Measurements from ENCODE around the gene LSR.

LSR gene

DNA sequence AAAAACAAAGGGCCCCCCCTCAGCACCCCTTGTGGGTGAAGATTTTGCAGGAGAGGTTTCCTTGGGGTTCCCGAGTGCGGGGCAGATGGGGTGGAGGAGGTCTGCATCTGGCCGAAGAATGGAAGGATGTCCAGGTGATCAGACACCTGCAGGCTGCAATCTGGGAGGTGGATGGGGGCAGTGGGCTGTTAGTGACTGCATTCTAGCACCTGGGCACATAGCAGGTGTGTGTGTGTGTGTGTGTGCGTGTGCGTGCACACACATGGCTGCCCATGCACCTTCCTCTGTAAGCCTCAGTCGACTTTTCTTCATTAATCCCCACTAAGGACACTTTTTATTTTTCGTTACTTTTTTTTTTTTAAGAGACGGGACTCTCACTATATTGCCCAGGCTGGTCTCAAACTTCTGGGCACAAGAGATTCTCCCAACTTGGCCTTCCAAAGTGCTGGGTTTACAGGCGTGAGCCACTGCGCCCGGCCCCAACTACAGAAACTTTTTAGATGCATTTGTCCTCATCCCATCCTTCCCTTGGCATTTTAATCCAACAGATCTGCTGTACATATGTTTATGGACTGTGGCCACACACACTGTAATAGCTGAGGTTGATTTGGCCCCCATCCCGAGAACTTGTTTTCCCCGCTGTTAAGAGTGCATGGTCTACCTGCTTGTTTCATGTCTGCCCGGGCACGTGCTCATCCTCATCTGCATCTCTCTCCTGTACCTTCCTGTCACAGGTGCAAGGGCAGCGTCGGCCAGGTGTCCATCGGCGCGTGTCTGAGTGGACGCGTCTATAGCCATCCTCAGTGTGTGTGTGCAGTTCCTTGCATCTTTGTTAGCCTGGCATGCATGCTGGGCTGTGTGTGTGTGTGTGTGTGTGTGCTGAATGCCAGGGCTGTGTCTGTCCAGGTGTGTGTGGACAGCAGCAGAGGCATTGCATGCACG is 43.9 kb downstream of the LSR start:
- in situ Hi-C loops (cut with HindIII; ENCODE audit: low pct_ligation_motif_present, low sequenced_read_pairs) = no loop called here
- TF ChIP-seq, protein P1, sequence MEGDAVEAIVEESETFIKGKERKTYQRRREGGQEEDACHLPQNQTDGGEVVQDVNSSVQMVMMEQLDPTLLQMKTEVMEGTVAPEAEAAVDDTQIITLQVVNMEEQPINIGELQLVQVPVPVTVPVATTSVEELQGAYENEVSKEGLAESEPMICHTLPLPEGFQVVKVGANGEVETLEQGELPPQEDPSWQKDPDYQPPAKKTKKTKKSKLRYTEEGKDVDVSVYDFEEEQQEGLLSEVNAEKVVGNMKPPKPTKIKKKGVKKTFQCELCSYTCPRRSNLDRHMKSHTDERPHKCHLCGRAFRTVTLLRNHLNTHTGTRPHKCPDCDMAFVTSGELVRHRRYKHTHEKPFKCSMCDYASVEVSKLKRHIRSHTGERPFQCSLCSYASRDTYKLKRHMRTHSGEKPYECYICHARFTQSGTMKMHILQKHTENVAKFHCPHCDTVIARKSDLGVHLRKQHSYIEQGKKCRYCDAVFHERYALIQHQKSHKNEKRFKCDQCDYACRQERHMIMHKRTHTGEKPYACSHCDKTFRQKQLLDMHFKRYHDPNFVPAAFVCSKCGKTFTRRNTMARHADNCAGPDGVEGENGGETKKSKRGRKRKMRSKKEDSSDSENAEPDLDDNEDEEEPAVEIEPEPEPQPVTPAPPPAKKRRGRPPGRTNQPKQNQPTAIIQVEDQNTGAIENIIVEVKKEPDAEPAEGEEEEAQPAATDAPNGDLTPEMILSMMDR (IDR thresholded peaks at IDR 0.05; ENCODE audit: low read depth, low read length, missing control alignments) = no peak

DNA sequence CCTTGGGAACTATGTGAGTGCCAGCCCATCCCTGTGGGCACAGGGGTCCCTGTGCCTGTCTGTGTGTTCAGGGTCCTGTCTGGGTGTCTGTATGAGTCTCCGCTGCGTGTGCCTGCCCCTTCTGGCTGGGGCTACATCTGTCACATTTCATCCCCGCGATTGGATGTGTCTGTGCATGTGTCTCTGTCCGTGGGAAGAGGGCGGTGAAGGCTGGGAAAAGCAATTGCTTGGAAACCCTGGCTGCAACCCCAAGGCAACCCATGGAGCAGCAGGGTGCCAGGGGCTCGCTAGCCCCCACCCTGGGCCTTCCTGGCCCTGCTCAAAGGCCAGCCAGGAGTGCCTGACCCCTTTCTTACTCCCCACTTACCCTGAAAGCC is 44.5 kb downstream of the LSR start:
- in situ Hi-C loops (cut with HindIII; ENCODE audit: low pct_ligation_motif_present, low sequenced_read_pairs) = no loop called here

More for the DNA sequence above, 43.9 kb downstream of the LSR start:
- peaks cover 5% of the 10 kb centered on the region for H3K27me3 ChIP-seq (replicated peaks)
- no peaks in the 10 kb centered on the region for H3K36me3 ChIP-seq (replicated peaks)
- no peak for DNase-seq
- no peak overlapping the region for H3K27ac ChIP-seq
- no peak overlapping the region for H3K4me3 ChIP-seq (ENCODE audit: low read depth, low read length)

DNA sequence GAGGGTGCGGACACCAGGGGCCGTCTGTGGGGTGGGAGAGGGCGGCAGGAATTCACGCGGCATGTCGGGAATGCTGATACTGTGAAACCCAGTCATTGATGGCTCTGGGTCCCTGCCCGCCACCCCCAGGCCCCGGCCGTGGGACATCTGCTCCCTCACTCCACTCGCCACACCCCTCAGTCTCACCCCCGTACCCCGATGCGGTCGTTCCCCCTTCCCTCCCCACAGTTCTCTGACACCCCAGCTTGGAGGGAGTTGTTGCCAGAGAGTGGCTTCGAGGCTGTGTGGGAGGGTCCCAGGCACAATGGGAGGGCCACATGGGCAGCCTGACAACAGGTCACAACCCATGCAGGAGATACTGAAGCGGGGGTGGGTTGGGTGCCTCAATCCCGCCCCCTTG is 45.0 kb downstream of the LSR start:
- TF ChIP-seq, protein P1 (IDR thresholded peaks at IDR 0.05; ENCODE audit: low read depth, low read length, missing control alignments) = no peak
- peaks cover 5% of the 10 kb centered on the region for H3K27me3 ChIP-seq (replicated peaks)
- H3K36me3 ChIP-seq (replicated peaks) = no peaks in the 10 kb centered on the region

More for the DNA sequence above, 44.5 kb downstream of the LSR start:
- Histone ChIP-seq H3K27ac (no peak overlapping the region), H3K36me3 (replicated peaks) (no peaks in the 10 kb centered on the region), H3K4me3 (ENCODE audit: low read depth, low read length) (no peak overlapping the region), H3K27me3 (replicated peaks) (peaks cover 5% of the 10 kb centered on the region)
- no peak for DNase-seq
- TF ChIP-seq, protein P1 (IDR thresholded peaks at IDR 0.05; ENCODE audit: low read depth, low read length, missing control alignments) = no peak

DNA sequence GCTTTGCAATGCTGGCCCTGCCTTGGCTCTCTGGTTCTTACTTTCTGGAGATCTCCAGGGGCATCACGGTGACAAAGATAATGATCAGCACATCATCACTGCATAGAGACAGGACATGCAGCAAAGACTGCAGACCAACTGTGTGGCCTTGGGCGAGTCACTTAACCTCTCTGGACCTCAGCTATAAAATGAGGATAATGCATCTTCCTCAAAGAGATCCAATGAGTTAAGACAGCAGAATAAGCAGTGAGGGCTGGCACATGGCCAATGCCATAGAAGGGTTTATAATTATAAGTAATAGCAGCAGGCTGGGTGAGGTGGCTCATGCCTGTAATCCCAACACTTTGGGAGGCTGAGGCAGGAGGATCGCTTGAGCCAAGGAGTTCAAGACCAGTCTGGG is 45.5 kb downstream of the LSR start:
- in situ Hi-C loops (cut with HindIII; ENCODE audit: low pct_ligation_motif_present, low sequenced_read_pairs) = no loop called here
- H3K27me3 ChIP-seq (replicated peaks) = peaks cover 5% of the 10 kb centered on the region
- TF ChIP-seq, protein P1 (IDR thresholded peaks at IDR 0.05; ENCODE audit: low read depth, low read length, missing control alignments) = no peak

More for the DNA sequence above, 45.0 kb downstream of the LSR start:
- in situ Hi-C loops (cut with HindIII; ENCODE audit: low pct_ligation_motif_present, low sequenced_read_pairs) = no loop called here
- Histone ChIP-seq H3K4me3 (ENCODE audit: low read depth, low read length) (no peak overlapping the region), H3K27ac (no peak overlapping the region)
- DNase-seq = no peak

DNA sequence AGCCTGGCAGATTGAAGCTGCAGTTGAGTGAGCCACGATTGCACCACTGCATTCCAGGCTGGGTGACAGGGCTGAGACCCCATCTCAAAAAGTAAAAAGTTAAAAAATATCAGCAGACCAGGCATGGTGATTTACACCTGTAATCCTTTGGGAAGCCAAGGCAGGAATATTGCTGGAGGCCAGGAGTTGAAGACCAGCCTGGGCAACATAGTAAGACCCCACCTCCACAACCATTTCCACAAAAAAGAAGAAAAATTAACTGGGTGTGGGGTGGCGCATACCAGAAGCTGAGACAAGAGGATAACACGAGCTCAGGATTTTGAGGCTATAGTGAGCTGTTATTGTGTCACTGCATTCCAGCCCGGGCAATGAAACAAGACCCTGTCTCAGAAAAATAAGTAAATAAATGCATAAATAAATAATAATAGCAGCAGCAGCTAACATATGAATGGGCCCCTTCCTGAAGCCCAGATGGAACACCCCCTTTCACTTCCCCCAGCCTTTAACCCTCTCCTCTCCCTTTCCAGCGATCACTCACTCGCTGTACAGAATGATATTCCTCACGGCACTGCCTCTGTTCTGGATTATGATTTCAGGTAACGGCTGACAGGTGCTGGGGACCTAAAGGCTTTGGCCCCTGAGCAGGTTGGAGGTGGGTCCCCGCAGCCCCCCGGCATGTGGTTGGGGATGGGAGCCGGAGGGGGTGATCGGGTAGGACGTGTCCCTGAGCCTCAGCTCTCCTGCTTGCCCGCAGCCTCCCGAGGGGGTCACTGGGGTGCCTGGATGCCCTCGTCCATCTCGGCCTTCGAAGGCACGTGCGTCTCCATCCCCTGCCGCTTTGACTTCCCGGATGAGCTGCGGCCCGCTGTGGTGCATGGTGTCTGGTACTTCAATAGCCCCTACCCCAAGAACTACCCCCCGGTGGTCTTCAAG is 46.3 kb downstream of the LSR start:
- Histone ChIP-seq H3K4me3 (ENCODE audit: low read depth, low read length) (no peak overlapping the region), H3K27me3 (replicated peaks) (peaks cover 5% of the 10 kb centered on the region), H3K36me3 (replicated peaks) (no peaks in the 10 kb centered on the region), H3K27ac (no peak overlapping the region)
- no peak for DNase-seq
- in situ Hi-C loops (cut with HindIII; ENCODE audit: low pct_ligation_motif_present, low sequenced_read_pairs) = no loop called here
- TF ChIP-seq, protein P1 (IDR thresholded peaks at IDR 0.05; ENCODE audit: low read depth, low read length, missing control alignments) = no peak

More for the DNA sequence above, 45.5 kb downstream of the LSR start:
- H3K27ac ChIP-seq = no peak overlapping the region
- no peak for DNase-seq
- H3K36me3 ChIP-seq (replicated peaks) = no peaks in the 10 kb centered on the region
- H3K4me3 ChIP-seq (ENCODE audit: low read depth, low read length) = no peak overlapping the region
